ENCODE data around the gene VEGFC.

Gene VEGFC

DNA sequence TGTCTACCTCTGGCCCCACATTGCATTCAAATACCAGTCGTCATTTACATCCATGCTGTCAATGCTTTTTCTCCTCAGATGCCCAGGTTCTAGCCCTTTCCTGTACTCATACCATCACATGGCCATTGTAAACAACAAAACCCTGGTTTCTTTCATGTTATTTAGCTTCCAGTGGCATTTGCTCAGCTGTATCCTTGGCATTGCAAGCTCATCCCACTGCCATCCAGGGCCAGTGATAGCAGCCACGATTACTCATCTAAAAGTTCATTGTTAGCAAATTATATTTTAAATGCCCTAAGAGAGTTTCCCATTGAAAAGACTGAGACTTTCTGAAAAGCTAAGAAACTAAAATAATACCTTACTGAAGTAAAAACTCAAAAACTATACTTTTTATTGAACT lies 34.0 kb downstream of the VEGFC start:
- DNase-seq: no peak

DNA sequence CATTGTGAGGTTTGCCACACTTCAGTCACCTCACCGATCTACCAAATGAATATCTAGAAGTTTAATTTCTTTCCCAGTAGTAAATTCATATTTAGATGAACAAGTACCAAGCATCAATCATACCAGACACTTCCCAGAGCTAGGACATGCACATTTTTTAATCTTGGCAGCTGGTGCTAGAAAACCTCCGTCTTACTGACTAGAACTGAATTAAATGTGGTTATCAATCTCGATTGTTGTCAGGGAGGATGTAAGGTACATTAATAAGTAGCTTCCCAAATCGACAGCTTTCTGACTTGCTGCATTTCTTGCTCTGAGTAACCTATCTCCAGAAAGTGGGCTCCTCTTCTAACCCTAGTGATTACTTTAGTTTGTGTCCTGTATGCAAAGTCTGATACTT lies 34.4 kb downstream of the VEGFC start:
- no peak for DNase-seq

DNA sequence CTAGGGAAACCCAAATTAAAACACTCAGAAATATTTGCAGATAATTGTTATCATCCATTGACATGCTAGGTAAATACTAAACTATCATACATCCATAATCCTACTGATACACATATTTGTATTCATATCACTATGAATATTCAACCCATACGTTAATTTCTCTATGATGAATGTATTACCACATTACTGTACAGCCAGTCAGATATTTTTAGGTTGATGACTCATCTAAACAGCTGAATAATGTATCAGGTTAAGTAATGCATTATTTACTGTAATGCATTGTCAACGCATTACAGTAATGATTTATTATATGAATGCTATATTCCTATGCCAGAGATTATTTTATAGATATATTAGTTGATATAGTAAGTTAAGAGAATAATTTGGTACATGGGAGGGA lies 37.1 kb downstream of the VEGFC start:
- no peak for DNase-seq

DNA sequence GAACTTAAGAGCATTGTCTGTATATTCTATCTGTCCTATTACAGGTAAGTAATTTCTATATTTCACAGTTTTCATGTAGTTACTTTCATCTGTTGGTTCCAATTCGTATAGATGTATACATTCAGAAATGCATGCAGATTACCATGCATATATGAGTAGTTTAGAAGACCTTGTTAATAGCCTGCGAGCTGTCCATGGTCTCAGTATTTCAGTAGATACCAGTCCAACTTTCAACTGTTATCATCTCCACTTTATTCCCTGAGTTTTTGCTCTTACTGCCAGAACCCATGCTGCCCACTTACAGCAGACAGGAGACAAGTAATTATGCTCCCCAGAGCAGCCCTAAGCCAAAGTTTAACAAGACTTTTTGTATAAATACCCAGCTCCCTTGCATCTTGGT lies 37.7 kb downstream of the VEGFC start:
- DNase-seq: no peak

DNA sequence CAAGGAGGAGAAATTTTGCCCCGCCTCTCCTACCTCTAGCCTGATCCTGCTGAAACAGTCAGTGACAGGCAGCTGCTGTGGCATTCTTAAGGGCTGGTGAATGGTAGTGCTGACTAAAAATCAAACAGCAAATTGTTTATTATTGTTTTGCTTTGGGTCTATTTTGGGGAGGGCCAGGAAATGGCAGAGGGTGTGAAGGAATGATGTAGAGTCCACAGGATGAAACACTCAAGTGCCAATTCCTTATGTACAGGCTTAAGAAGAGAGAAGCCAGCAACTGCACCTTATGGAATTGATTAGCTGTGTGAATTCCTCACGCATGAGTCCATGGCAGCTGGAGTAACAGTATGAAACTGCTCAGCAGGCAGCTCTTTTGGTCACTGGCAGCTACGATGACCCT lies 39.7 kb downstream of the VEGFC start:
- DNase-seq: no peak

DNA sequence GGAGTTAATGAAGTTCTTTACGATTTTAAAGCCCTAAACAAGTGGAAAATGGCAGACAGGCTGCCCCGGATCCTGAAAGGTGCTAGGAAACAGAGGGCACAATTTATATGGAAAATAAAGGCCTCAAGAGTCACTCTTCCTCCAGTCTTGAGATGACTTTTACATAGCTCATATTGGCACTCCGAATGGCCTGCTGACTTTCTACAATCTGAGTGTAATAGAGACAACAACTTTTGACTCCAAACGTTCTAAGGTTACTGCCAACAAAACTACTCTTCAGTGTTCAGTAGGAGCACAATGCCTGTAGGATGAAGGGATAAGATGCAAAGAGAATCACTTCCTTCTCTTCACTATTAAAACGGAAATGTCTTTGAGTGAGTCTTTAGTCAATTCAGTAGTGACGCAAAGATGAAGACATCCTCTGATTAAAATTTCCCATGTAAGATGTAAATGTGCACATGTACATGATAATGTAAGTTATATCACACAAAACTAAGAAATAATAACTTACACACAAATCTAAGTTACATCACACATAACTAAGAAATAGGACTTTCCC lies 40.5 kb downstream of the VEGFC start:
- no peak for DNase-seq

DNA sequence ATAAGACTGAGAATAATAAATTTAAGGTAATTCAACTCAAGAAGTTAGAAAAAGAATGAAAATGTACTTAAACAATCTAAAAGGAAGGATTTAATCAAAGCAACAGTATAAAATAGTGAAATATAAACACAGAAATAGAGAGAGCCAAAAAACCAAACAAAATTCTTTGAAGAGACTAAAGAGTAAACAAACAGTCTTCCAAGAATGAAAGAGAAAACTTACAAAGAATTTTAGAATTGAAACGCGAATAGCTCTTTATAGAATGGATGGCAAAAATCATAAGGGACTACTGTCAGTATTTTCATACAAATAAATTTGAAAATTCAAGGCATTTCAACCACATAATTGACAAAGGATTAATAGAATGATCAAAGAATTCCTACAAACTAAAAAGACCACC lies 41.7 kb downstream of the VEGFC start:
- no peak for DNase-seq

DNA sequence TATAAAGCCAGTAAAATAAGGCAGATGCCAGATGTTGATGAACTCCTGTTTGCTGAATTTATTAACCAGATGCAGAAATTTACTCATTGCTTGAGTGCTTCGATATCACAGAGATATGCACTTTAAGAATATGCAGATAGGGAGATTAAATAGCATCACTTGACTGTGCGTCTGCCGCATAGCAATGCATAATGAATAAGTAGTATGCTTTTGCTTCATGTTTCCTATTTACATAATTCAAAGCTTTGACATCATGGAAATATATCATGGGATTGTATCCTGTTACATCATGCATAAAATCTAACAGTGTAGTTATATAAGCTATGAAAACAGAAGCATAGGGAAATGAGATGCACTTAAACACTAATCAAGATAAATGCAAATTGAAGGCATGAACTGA lies 45.9 kb downstream of the VEGFC start:
- no peak for DNase-seq

DNA sequence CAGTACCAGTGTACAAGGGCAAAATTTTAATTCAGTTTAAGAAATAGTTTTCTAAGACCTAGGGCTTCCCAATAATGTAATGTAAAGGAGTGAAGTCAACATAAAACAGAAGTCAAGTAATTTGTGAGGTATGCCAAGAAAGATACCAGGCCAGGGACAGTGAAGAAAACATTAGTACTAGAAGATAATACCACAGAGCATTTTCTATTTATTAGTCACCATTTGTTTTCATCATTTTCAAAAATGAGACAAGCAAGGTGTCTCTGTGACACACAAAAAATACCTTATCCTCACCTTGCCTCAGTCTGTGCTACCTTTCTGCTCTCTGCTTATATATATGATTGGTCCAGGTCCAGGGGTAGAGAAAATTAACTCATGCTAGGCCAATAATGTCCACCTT lies 46.8 kb downstream of the VEGFC start:
- no peak for DNase-seq

DNA sequence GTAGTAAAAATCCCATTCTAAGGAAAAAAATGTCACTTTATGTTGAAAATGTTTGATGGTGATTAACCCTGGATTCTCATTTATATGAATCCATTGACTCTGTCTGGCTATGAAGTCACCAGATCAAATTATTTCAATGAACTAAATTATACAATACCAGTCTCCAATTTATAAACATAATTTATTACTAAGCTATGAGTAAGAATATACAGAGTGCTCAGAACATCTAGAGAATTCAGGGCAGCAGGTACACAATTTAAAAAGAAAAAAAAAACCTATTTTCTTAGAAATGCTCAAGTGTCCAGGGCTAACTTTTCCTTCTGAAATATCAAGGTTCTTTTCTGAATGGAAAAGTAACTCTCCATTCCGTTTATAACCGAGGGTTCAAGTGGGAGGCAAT lies 48.6 kb downstream of the VEGFC start:
- DNase-seq: no peak

DNA sequence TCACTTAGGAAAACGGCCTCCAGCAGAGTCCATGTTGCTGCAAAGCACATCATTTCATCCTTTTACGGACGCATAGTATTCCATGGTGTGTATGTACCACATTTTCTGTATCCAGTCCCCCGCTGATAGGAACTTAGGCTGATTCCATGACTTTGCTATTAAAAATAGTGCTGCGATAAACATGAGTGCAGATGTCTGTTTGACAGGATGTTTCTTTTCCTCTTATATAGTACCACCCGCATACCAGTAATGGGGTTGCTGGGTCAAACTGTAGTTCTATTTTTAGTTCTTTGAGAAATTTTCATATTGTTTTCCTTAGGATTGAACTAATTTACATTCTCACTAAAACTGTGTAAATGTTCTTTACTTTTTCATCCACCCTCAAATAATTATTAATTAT lies 50.5 kb downstream of the VEGFC start:
- no peak for DNase-seq

DNA sequence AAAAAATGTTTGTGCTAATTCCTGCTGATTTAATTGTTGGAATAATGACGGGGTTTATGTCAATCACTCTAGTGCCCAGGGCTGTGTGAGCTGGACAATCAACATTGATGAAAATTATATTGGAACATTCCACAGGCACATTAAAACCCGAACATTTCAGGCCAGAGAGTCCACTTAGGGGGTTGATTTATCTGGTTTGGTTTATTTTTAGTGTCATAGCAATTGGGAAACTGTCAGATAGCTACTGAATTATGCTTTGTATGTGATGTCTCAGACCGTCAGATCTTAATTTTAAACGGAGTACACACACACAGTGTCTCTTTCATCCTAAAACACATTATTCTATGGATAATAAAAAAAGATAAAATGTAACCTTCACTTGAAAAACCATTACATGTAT lies 51.5 kb downstream of the VEGFC start:
- DNase-seq: no peak

DNA sequence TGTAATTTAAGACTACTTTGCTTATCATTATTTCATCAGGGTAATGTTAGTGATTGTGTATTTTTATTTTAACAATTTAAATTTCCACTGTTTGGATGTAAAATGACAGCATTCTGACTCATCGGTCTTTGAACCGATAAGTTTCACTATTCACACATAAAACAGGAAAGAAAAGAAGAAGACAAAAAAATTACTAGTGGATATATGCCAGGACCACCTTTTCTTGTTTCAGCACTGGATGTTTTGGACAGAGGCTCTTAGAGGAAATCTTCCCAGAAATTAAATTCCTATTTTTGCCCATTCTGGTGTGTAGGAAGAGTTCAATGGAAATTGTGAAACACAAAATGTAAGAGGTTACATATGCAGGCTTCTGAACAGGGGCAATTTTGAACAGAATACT lies 57.4 kb downstream of the VEGFC start:
- DNase-seq: no peak

DNA sequence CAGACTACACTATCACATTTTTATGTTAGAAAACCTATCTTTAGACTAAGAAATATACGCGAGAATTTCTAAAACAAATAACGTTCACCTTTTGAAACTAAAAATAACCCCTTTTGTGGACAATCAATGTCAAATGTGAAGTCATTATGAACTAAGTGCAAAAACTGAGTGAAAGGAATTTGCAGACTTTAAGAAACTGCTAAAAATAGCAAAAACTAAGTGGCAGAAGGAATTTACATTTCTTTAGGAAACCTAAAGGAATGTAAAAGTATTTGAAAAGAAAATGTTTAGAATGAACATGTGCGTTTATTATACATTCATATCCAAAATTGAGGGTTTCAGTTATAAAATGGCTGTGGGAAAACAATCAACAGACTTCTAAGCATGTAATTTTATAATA lies 58.3 kb downstream of the VEGFC start:
- no peak for DNase-seq

DNA sequence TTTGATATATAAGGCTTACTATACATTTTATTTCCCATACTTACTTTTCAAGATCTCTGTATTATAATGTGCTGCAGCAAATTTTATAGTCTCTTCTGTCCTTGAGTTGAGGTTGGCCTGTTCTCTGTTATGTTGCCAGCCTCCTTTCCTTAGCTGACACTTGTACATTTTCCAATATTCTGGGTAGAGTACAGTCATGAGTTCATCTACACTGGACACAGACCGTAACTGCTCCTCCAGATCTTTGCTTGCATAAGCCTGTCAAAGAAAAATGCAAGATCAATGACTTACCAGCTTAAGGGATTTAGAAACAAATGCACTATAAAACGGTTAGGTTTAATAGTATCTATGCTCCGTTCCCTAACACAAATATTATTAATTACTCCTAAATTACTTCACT lies 63.2 kb downstream of the VEGFC start:
- no peak for DNase-seq

DNA sequence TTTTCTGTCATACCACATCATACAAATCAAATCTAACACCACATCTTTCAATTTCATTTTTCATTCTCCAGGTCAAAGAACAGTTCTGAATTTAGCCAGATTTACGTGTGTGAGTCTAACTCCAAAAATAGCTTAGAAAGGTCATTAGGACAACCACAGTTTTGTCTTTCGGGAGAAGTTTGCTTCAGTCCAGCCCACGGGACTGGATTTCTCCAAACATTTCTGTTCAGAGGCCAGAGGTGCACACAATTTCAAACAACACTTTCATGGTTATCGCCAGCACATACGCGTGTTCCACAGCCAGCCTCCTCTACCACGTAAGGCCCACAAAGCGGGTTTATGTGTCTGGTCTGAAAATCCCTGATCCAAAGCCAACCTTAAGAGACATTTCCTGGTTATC lies 65.9 kb downstream of the VEGFC start:
- DNase-seq: no peak

DNA sequence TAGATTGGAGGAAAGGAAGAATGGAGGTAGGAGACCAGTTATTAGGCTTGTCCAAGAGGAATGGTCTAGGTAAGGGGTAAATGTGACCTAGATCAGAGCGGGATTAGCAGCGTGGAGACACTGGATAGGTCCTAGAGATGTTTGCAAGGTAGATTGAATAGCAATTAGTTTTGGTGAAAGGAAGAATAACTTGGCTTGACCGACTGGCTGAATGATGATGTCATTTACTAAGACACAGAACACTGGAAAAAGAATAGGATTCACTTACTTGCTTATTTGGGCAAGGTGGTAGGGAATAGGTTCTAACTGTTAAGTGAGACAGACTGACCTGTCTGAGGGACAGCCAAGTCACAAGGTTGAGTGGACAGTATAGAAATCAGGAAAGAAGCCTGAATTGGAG lies 71.3 kb downstream of the VEGFC start:
- no peak for DNase-seq

DNA sequence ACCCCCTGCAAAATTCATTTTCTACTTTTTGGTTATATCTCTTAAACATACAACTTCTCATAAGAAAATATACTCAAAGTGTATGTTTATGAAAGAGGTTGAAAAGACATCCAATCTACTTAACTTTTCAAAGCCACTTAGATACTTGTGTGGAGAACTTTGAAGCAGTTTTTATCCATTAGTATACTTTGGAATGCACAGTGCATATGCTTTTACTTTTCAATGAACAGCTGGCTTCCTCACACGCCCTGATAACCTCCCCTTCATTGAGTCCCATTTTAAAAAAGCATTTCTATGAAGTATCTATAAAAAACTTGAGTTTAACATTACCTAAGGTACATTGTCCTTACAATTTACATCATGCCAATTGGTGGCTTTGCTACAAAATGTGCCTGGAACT lies 73.8 kb downstream of the VEGFC start:
- DNase-seq: no peak

DNA sequence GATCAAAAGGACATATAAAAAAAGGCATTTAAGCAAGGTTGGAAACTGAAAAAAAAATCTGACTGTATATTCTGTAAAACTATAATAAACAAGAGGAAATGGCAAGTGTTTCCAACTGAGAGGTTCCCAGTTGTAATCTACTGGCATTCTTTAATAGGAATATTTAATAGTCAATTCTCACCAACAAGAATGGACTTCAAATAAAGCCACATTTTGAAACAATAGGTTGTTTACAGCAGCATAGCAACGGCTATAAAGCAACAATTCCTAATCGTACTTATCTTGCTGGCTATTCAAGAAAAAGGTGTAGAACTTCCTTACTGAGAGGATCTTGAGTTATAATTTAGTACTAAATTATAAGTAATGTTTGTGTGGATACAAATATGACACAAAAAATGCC lies 75.5 kb downstream of the VEGFC start:
- no peak for DNase-seq

DNA sequence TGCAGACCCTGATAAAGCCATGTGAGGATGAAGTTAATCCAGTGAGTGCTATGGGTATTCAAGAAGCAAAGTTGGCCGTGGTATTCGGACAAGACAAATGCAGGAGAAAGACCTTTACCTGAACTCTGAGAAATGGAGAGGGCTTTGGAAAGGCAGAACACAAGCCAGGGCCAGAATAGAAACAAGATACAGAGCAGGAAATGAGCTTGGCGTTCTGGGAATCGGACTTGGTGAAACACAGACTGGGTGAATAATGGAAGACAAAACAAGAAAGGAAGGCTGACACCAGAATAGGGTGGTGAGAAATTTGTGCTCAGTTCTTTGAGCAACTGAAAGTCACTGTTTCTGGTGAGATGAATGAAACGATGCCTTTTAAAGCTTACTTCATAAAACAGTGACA lies 83.3 kb downstream of the VEGFC start:
- DNase-seq: no peak

DNA sequence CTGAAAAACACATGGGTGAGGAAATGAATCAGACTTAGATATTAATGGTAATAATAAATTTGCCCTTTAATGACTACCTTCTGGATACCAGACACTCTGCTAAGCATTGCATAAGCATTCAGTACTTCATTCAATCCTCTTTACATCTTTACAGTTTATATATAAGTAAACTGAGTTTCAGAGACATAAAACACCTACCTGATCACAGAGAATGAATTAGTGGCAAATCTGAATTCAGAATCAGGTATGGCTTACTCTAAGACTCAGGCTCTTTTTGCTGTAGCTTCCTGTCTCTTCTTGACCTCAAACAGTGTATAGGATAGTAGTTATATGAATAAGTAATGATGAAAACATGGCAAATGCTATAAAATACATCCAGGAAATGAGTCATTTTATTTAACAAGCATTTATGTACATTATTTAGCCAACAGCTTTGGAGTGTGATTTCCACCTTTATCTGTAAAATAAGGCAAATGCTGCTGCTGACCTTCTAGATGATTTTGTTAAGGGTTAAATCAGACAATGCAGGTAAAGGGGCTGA lies 83.9 kb downstream of the VEGFC start:
- no peak for DNase-seq

DNA sequence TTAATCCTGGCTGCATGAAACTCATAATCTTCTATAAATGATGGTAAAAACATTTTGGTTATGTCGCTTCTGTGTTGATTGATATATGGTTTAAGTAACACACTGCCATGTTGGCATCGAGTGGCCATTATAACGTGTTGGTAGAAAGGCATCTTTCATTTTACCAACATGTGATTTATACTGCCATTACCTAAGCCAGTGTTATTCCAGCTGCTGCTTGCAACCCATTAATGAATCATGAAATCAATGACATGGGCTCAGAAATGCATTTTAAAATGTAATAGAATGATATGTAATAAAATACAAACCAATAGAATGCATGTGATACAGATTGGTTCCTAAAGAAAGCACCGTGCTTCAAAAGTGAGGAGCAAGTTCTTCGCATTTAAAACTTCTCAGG lies 102.0 kb downstream of the VEGFC start:
- DNase-seq: no peak

DNA sequence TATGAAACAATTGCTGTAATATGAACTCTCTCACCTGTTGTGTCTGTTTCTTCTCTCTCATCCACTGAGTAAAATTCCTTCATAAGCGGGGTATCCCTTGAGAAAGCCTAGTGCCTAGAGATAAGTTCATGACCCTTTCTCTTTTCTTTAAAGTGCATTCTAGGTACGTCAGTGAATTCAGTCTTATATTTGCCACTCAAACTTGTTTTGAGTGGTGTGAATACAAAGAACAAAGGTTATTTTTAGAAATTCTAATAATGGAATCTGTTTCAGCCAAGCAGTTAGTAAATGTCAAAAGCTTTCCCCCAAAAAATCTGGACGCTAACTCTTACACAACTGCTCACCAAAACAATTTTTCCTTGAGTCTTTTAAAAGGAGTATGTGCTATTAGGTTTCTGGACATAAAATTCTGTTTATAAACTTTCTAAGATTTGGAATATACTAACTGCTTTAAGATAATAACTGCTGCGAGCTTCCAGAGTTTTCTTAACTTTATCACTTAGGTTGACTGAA lies 112.0 kb downstream of the VEGFC start:
- DNase-seq: no peak

DNA sequence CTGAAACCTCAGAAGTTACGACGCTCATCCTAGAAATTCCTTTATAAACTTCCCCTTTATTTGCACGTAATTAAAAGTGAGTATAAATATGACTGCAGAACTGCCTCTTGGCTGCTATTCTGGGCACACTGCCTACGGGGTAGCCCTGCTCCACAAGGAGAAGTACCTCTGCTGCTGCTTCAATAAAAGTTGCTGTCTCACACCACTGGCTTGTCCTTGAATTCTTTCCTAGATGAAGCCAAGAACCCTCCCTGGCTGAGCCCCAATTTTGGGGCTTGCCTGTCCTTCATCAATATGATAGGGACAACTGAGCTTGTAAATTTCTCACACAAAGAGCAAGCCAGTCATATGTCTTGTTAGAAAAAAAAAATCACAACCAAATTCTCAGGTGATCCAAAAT lies 115.8 kb downstream of the VEGFC start:
- no peak for DNase-seq

DNA sequence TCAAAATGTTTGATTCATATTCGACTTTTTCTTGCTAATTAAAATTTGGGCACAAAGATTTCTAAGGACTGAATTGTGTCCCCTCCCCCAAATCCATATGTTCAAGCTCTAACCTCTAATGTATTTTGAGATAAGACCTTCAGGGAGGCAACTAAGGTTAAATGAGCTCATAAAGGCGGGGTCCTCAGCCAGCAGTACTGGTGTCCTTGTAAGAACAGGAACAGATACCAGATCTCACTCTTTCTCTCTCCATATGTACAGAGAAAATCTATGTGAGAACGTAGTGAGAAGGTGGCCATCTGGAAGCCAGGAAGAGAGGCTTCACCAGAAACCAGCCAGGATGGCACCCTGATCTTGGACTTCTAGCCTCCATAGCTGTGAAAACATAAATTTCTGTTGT lies 116.9 kb downstream of the VEGFC start:
- no peak for DNase-seq

DNA sequence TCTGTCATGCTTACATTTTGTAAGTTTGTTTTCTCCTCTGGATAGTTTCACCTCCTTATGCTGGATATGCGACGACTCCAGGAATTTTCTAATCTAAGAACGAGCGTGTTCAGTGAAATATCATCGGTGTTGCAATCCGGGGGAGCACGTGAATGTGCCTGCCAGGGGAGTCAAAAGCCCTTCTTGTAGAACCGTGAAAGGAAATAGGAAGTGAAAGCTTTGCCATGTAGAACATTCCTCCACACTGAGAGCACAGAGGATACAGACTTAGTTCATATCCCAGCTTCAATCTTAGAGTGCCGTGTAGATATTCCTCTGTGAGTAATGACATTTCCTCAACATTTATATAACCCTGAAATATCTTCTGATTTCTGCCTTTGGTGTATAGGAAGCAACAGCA lies 121.2 kb downstream of the VEGFC start:
- DNase-seq: no peak

Measured in NCI-H2081 (cell line).